ACC112 (cell line): Measurements from ENCODE around the gene TEX38.

Experiments
- H2AFZ ChIP-seq: fragments of 200-600 bp; sonication (generic); one replicate; pipeline ENCODE4 v1.6.0; 2017; ENCODE audit warnings: antibody characterized with exemption, low read length; ENCODE audit not compliant: unreplicated experiment
- H3K27ac ChIP-seq: fragments of 200-600 bp; sonication (generic); 2 replicates; pipeline ENCODE4 v1.5.1; 2014; ENCODE audit warnings: low read depth, mild to moderate bottlenecking, antibody characterized with exemption, low read length, moderate library complexity
- H3K27me3 ChIP-seq: fragments of 200-600 bp; sonication (generic); 2 replicates; pipeline ENCODE4 v1.6.1; 2014; ENCODE audit warnings: mild to moderate bottlenecking, antibody characterized with exemption, low read length, moderate library complexity, mixed read lengths; ENCODE audit not compliant: insufficient read depth
- H3K36me3 ChIP-seq: fragments of 200-600 bp; sonication (generic); 2 replicates; pipeline ENCODE4 v1.6.1; 2016; ENCODE audit warnings: mild to moderate bottlenecking, antibody characterized with exemption, low read length, moderate library complexity, mixed read lengths; ENCODE audit not compliant: insufficient read depth
- H3K4me1 ChIP-seq: fragments of 200-600 bp; sonication (generic); one replicate; pipeline ENCODE4 v1.6.1; 2016; ENCODE audit warnings: low read length, mixed read lengths; ENCODE audit not compliant: insufficient read depth, unreplicated experiment, control insufficient read depth
- H3K4me3 ChIP-seq: fragments of 200-600 bp; sonication (generic); 2 replicates; pipeline ENCODE4 v1.5.1; 2014; ENCODE audit warnings: mild to moderate bottlenecking, low read depth, low read length
- H3K79me2 ChIP-seq: fragments of 200-600 bp; sonication (generic); one replicate; pipeline ENCODE4 v1.6.0; 2016; ENCODE audit warnings: low read length; ENCODE audit not compliant: control insufficient read depth, unreplicated experiment, insufficient read depth

The TEX38 gene

GRCh38 chr1:46673749-46674182 is 2.1 kb downstream of the TEX38 start:
- Histone ChIP-seq H3K27ac (no peak overlapping the region), H3K4me1 (peaks cover 12% of the 10 kb centered on the region), H2AFZ (no peak overlapping the region), H3K79me2 (no peaks in the 10 kb centered on the region), H3K27me3 (no peaks in the 10 kb centered on the region), H3K4me3 (no peak overlapping the region), H3K36me3 (no peaks in the 10 kb centered on the region; the same call in 1 of the 2 replicates)

DNA sequence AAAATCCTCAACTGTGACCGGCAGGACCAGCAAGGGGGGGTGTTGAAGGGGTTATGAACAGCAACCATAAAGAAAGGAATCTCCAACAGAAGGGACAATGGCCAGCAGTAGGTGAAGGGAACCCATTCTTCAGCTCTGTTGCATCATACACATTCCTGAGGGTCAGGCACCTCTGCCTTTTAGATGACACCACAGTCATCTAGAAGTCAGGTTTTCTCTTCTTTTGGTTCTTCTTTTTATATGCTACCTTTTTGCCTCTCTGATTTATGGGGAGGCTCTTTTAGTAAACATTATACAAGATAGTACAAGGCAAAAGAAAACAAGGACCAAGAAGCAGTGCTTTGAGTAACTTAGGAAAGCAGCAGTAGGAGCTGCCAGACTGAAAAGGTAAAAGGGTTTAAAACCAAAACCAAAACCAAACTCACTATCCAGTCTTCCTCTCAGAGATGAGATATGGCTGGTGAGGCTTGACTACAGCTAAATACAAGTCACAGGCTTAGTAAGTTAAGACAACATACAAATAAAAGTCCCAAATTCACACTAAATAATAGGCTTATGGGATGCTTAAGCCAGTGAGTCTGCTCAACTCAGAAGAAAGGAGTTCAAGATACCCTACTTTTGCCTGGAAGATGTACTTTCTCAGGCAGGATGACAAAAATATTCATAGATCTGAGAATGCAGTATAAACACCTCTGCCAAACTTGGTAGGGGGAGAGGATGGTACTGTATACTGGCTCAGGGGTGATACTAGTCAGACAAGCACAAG is 4.1 kb downstream of the TEX38 start:
- no peaks in the 10 kb centered on the region for H3K79me2 ChIP-seq
- H3K27ac ChIP-seq = no peak overlapping the region
- no peak overlapping the region for H2AFZ ChIP-seq
- no peak overlapping the region for H3K4me3 ChIP-seq
- H3K27me3 ChIP-seq = no peaks in the 10 kb centered on the region
- peaks cover 12% of the 10 kb centered on the region for H3K4me1 ChIP-seq
- peaks cover 10% of the 10 kb centered on the region for H3K36me3 ChIP-seq

- Histone ChIP-seq H3K79me2 (no peaks in the 10 kb centered on the region), H2AFZ (no peak overlapping the region), H3K27ac (no peak overlapping the region), H3K27me3 (no peaks in the 10 kb centered on the region), H3K4me1 (peaks cover 12% of the 10 kb centered on the region), H3K36me3 (peaks cover 12% of the 10 kb centered on the region), H3K4me3 (no peak overlapping the region)
Measured at GRCh38 chr1:46676531-46676930, 4.9 kb downstream of the TEX38 start.

DNA sequence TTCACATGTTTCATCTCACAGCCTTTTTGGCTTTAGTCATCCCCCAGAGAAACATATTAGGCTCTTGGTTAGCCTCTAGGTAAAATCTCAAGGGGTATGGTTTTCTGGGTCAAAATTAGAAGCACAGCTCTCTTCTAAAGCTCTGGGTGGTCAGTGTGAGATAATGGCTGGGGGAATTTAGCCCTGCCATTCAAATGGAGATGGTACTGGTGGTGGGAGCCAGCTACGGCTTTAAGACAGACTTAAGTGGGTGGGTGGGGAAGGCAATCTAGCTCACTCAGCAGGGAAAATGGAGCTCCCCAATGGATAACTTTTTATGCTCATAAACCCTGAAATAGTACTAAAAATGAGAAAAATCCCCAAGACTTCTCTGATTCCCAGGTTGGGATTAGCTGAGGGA is 5.7 kb downstream of the TEX38 start:
- Histone ChIP-seq H2AFZ (no peak overlapping the region), H3K79me2 (no peaks in the 10 kb centered on the region), H3K36me3 (peaks cover 12% of the 10 kb centered on the region), H3K4me3 (no peak overlapping the region), H3K27ac (no peak overlapping the region), H3K4me1 (peaks cover 17% of the 10 kb centered on the region), H3K27me3 (no peaks in the 10 kb centered on the region)

DNA sequence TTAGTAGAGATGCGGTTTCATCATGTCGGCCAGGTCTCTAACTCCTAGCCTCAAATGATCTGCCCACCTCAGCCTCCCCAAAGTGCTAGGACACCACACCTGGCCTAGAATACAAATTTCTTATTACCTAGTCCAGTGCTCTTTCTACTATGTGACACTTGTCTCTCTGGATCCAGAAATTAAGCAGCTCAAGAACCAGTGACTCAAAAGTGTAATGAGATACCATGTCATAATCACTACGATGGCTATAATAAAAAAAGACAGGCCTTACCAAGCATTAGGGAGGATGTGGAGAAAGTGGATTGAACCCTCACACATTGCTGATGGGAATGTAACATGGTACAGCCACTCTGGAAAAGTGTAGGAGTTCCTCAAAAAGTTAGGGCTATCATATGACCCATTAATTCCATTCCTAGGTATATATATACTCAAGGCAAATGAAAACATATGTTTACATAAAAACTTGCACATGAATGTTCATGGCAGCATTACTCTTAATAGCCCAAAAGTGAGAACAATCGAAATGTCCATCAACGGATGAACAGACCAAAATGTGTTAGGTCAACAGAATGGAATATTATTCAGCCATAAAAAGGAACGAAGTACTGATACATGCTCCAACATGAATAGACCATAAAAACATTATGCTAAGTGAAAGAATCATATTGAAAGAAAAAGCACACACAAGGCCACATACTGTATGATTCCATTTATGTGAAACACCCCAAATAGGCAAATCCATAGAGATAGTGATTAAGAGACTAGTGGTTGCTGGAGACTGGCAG is 8.3 kb downstream of the TEX38 start:
- no peaks in the 10 kb centered on the region for H3K79me2 ChIP-seq
- H3K27me3 ChIP-seq = no peaks in the 10 kb centered on the region
- H2AFZ ChIP-seq = no peak overlapping the region
- peaks cover 31% of the 10 kb centered on the region for H3K36me3 ChIP-seq
- H3K27ac ChIP-seq = no peak overlapping the region
- H3K4me3 ChIP-seq = no peak overlapping the region
- peaks cover 17% of the 10 kb centered on the region for H3K4me1 ChIP-seq

DNA sequence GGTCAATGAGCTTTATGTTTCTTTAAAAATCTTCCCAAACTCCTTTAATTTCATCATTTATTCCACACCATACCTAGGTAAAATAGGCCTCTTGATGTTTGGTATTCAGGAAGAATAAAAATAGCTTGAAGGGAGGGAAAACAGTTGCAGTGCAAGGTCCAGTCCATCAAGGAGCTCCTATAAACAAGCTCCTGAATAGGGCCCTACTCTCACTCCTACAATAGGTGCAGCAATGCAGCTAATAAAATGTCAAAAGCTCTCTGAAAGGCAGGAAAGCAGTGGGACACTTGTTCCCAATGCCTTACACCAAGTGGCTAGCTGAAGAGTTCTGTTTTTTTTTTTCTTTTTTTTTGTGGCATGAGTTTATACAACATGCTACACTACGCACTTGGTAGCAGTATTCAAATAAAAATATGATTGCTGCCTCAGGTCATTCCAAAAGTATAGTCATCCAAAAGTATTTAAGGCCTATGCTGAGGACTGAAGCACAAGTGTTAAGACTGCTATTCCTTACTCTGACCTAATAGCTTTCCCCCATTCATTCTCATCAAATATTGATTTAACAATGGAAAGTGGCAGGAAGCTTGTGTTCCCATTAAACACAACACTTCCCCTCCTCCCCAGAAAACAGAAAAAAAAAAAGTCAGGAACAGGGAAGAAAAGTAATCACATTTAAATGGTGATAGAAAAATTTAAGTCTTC is 9.8 kb downstream of the TEX38 start:
- Histone ChIP-seq H3K4me3 (no peak overlapping the region), H3K79me2 (no peaks in the 10 kb centered on the region), H3K4me1 (peaks cover 17% of the 10 kb centered on the region), H3K36me3 (peaks cover 35% of the 10 kb centered on the region), H3K27ac (no peak overlapping the region), H2AFZ (no peak overlapping the region), H3K27me3 (no peaks in the 10 kb centered on the region)

DNA sequence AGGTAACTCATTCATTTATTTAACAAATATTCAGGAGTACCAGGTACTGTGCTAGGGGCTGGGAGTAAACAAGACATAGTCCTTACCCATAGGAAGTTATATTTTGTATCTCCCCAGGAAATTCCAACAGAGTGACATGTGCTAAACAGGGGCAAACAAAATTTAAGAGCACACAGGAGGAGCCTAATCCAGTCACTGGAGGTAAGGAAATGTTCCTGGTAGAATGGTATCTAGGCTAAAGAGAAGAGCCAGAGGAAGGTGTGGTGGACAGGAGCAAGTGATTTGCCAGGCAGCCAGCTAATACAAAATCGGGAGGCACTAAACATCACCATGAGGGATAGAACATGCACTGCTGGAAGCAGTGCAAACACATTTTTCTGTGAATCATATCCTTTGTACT is 10.4 kb downstream of the TEX38 start:
- no peak overlapping the region for H2AFZ ChIP-seq
- H3K27ac ChIP-seq = no peak overlapping the region
- peaks cover 40% of the 10 kb centered on the region for H3K36me3 ChIP-seq
- H3K79me2 ChIP-seq = no peaks in the 10 kb centered on the region
- peaks cover 19% of the 10 kb centered on the region for H3K4me1 ChIP-seq
- H3K27me3 ChIP-seq = no peaks in the 10 kb centered on the region
- H3K4me3 ChIP-seq = no peak overlapping the region

- no peak overlapping the region for H2AFZ ChIP-seq
- no peak overlapping the region for H3K27ac ChIP-seq
- H3K36me3 ChIP-seq = peaks cover 42% of the 10 kb centered on the region
Measured at GRCh38 chr1:46684670-46685069, 13.0 kb downstream of the TEX38 start.

GRCh38 chr1:46686255-46686654 is 14.6 kb downstream of the TEX38 start:
- peaks cover 31% of the 10 kb centered on the region for H3K36me3 ChIP-seq
- no peak overlapping the region for H3K4me3 ChIP-seq
- peaks cover 26% of the 10 kb centered on the region for H3K4me1 ChIP-seq
- H3K79me2 ChIP-seq = no peaks in the 10 kb centered on the region
- no peak overlapping the region for H2AFZ ChIP-seq
- no peaks in the 10 kb centered on the region for H3K27me3 ChIP-seq
- H3K27ac ChIP-seq = no peak overlapping the region

More at GRCh38 chr1:46684670-46685069, 13.0 kb downstream of the TEX38 start:
- Histone ChIP-seq H3K4me1 (peaks cover 26% of the 10 kb centered on the region), H3K79me2 (no peaks in the 10 kb centered on the region), H3K27me3 (no peaks in the 10 kb centered on the region), H3K4me3 (no peak overlapping the region)

DNA sequence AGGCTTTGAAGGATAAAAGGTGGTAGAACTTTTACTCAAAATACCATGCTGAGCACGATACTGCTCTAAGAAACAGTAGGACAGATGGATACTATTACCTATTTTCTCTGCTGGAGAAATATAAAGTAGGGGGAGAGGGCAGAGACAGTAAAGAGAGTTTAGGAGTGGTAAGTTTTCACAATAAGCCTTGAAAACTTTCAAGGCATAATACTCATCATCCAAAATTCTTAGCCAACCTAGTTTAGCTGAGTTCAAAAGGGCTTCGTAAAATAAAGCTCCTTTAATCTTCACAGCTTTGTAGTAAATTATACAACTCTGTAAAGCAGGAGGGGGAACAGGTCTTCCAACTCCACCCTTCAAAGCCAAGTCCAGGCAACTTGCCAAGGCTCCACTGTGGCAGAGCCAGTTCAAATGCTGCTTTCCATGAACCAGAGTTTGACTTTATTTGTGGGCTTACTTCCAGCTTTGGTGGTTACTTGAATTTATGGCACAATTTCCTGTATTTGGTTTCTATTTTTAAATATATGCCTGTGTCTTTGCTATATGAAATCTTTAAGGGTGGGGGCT is 15.5 kb downstream of the TEX38 start:
- H3K27ac ChIP-seq = no peak overlapping the region
- no peak overlapping the region for H3K4me3 ChIP-seq
- no peak overlapping the region for H2AFZ ChIP-seq
- H3K79me2 ChIP-seq = no peaks in the 10 kb centered on the region
- H3K27me3 ChIP-seq = no peaks in the 10 kb centered on the region
- H3K36me3 ChIP-seq = peaks cover 30% of the 10 kb centered on the region
- H3K4me1 ChIP-seq = peaks cover 22% of the 10 kb centered on the region
